GM12878 (cell line): ENCODE results near the gene PHF3. TPM values are rescaled to one million over a fixed set of nuclear protein-coding genes. Genes with fewer than 3 reads are reported as not detected.

Experiments
- ATAC-seq: fragments of 200-7000 bp; cut with Tn5 transposase; 3 replicates; pipeline ENCODE4 v1.9.1; 2020; ENCODE audit warnings: mild to moderate bottlenecking, moderate library complexity
- BruUV-seq: library from RNA; stranded (reverse); fragments of 400-500 nt; replicated peaks from 2 replicates; lab custom pipeline; 2021; lab: Mats Ljungman, UMichigan
- CTCF ChIA-PET: fragments of 300-600 bp; sonication (Branson Sonifier 250); formaldehyde crosslinking; extraction: SDS; loops from one replicate; lab custom pipeline; 2021; ENCODE audit warnings: inconsistent platforms; lab: Yijun Ruan, JAX
- POLR2A ChIA-PET: fragments of 350-600 bp; formaldehyde crosslinking; extraction: SDS; loops from one replicate; lab custom pipeline; 2021; ENCODE audit warnings: inconsistent platforms; lab: Charles Lee
- RAD21 ChIA-PET: fragments of 300-600 bp; sonication (Branson Sonifier 250); formaldehyde crosslinking; loops from one replicate; lab custom pipeline; 2023; ENCODE audit warnings: antibody characterized with exemption; ENCODE audit not compliant: unreplicated experiment; lab: Charles Lee
- SMC1A ChIA-PET: fragments of 300-600 bp; sonication (Branson Sonifier 250); formaldehyde crosslinking; loops from one replicate; lab custom pipeline; 2023; ENCODE audit not compliant: unreplicated experiment, uncharacterized antibody; lab: Charles Lee
- DNase-seq: peaks from one replicate; pipeline ENCODE4 v3.0.0-alpha.2; 2011; ENCODE audit warnings: low read depth, low spot score
- FAIRE-seq: peaks from 3 replicates; lab custom pipeline; 2011; peaks lifted over from hg19 to GRCh38; lab: Jason Lieb, UNC
- H2AFZ ChIP-seq: 2 replicates; pipeline ENCODE4 v1.6.0; 2011; ENCODE audit warnings: low read depth, low read length, control low read depth; ENCODE audit not compliant: control insufficient read depth
- H3K27ac ChIP-seq: 2 replicates; pipeline ENCODE4 v1.5.1; 2011; ENCODE audit warnings: control low read depth; ENCODE audit not compliant: control insufficient read depth, insufficient read depth
- H3K27me3 ChIP-seq, 2 experiments: replicated peaks in 1 of 2; 2 replicates each; pipeline versions ENCODE4 v1.6.0 to v1.6.1; 2011; ENCODE audit warnings: low read length in 1 of 2; ENCODE audit not compliant: control insufficient read depth in 2 of 2, insufficient read depth in 2 of 2
- H3K36me3 ChIP-seq, 2 experiments: 2 replicates each; pipeline ENCODE4 v1.5.1; 2011; ENCODE audit warnings: low read length in 1 of 2; ENCODE audit not compliant: control insufficient read depth in 2 of 2, insufficient read depth in 2 of 2
- H3K4me1 ChIP-seq: 2 replicates; pipeline ENCODE4 v1.6.1; 2011; ENCODE audit warnings: mild to moderate bottlenecking, low read length, moderate library complexity, mixed read lengths; ENCODE audit not compliant: control insufficient read depth, insufficient read depth
- H3K4me2 ChIP-seq: 2 replicates; pipeline ENCODE4 v1.6.0; 2011; ENCODE audit warnings: control low read depth; ENCODE audit not compliant: control insufficient read depth, insufficient read depth
- H3K4me3 ChIP-seq: fragments of 200-600 bp; sonication (generic); 2 replicates; pipeline ENCODE4 v1.5.1; 2016
- H3K79me2 ChIP-seq: 2 replicates; pipeline ENCODE4 v1.6.0; 2011; ENCODE audit warnings: low read length; ENCODE audit not compliant: control insufficient read depth, insufficient read depth
- H3K9ac ChIP-seq: 2 replicates; pipeline ENCODE4 v1.8.0; 2011; ENCODE audit warnings: low read length, control low read depth, mixed read lengths; ENCODE audit not compliant: control insufficient read depth, insufficient read depth
- H3K9me3 ChIP-seq: replicated peaks from 3 replicates; pipeline ENCODE4 v1.5.1; 2011; ENCODE audit warnings: mild to moderate bottlenecking, low read length; ENCODE audit not compliant: control insufficient read depth, insufficient read depth
- H4K20me1 ChIP-seq: 2 replicates; pipeline ENCODE4 v1.6.0; 2011; ENCODE audit not compliant: control insufficient read depth, insufficient read depth
- BCLAF1 ChIP-seq: fragments of 450-650 bp; IDR thresholded peaks from 2 replicates; pipeline ENCODE4 v1.6.1; 2017; ENCODE audit warnings: antibody characterized with exemption, mild to moderate bottlenecking, moderate library complexity
- CHD4 ChIP-seq: fragments of 200-600 bp; sonication (generic); IDR thresholded peaks from 2 replicates; pipeline ENCODE4 v1.6.1; 2016; ENCODE audit warnings: mild to moderate bottlenecking
- EGR1 ChIP-seq, 2 experiments: IDR thresholded peaks; 1 replicate in 1 of 2; 2 replicates in 1 of 2; pipeline ENCODE4 v1.6.1; 2011 to 2012; ENCODE audit warnings: low read depth in 2 of 2, low read length in 2 of 2, borderline replicate concordance in 1 of 2, mild to moderate bottlenecking in 1 of 2, moderate library complexity in 1 of 2
- SMARCA5 ChIP-seq: fragments of 450-650 bp; IDR thresholded peaks from 2 replicates; pipeline ENCODE4 v1.6.1; 2017; ENCODE audit warnings: mild to moderate bottlenecking
- WGBS: methylation state at CpG from one replicate; pipeline ENCODE4 v1.1.6; 2016; ENCODE audit warnings: low lambda C conversion rate; ENCODE audit not compliant: insufficient replicate concordance, insufficient coverage; ENCODE audit errors: missing lambda C conversion rate; 5-methylcytosine and 5-hydroxymethylcytosine counted together
- in situ Hi-C: fragments of 300-500 bp; cut with MboI; formaldehyde crosslinking; loops from 9 replicates; pipeline ENCODE4 v1.14.3; 2018; ENCODE audit warnings: mixed read lengths
- intact Hi-C: fragments of 100-400 bp; cut with micrococcal nuclease; formaldehyde crosslinking; loops from one replicate; pipeline ENCODE4 v1.14.2; 2022; ENCODE audit not compliant: unreplicated experiment
- polyA plus RNA-seq, 11 experiments: library from polyadenylated mRNA; depleted of rRNA in 4 of 11; unstranded in 6 of 11; stranded (reverse) in 5 of 11; fragments of >200 nt; fragmentation: Nextera tagmentation in 4 of 11; fragmentation: Illumina TruSeq in 1 of 11; extraction: Ambion mirVana in 4 of 11; extraction: Trizol in 1 of 11; gene quantifications; 1 replicate in 1 of 11; 2 replicates in 10 of 11; pipeline versions ENCODE4 v1.2.1 to v1.2.3, GENCODE V29; 2011 to 2016; ENCODE audit warnings: inconsistent platforms in 2 of 11, missing spikeins in 2 of 11, low read depth in 1 of 11
- total RNA-seq, 4 experiments: library from RNA; depleted of rRNA in 3 of 4; stranded (reverse); fragments of >200 nt in 3 of 4; fragmentation: Illumina TruSeq in 1 of 4; extraction: Trizol in 1 of 4; gene quantifications; 2 replicates each; pipeline versions ENCODE4 v1.2.1 to v1.2.3, GENCODE V29; 2013 to 2021

Gene PHF3
- total and polyA plus RNA-seq, 10 of the 15 experiments (the other 5 are each of a cell fraction or from before 2014, with no cell fraction given), result 8.3 to 61.5 (median 26.6) TPM

GRCh38 chr6:63731930-63732329 lies 96.3 kb downstream of the PHF3 start:
- Histone ChIP-seq H3K9me3 (no peaks in the 10 kb centered on the region), H3K27ac (no peak overlapping the region), H2AFZ (no peak overlapping the region), H4K20me1 (no peaks in the 10 kb centered on the region), H3K36me3 (no peaks in the 10 kb centered on the region), H3K4me1 (no peaks in the 10 kb centered on the region), H3K4me2 (no peak overlapping the region), H3K9ac (no peak overlapping the region), H3K79me2 (no peaks in the 10 kb centered on the region), H3K27me3 (no peaks in the 10 kb centered on the region), H3K4me3 (no peak overlapping the region)
- no peak for DNase-seq
- intact Hi-C loops, result no loop called here
- ChIA-PET SMC1A (interaction anchor here (0.5 to 1.6 kb wide), 8 partner anchors 9 to 134 kb away, joined by 3 to 6 read pairs (median 4); no protein-coding TSS in a partner anchor), RAD21 (interaction anchor here (0.9 kb wide), 1 partner anchor 12 kb away, joined by 3 read pairs; no protein-coding TSS in a partner anchor), CTCF (interaction anchor here (1.0 to 1.4 kb wide), 5 partner anchors 9 to 335 kb away, joined by 3 to 6 read pairs (median 4); no protein-coding TSS in a partner anchor), POLR2A (no interaction called here)
- no TSS peak for BruUV-seq
- in situ Hi-C loops, result no loop called here
- TF ChIP-seq SMARCA5, result no peak
- no peak for TF ChIP-seq CHD4
- TF ChIP-seq BCLAF1, result no peak
- TF ChIP-seq EGR1 (IDR thresholded peaks at IDR 0.05; ENCODE audit: borderline replicate concordance in 1 of 2, low read depth in 2 of 2, low read length in 2 of 2), result no peak
- FAIRE-seq, result no peak
- ATAC-seq, result no peak
- 75% methylated on average over 3 of the region's 3 CpGs for WGBS
